Stimulated activated CD8-positive, alpha-beta memory T cell treated with anti-CD3 and anti-CD28 coated beads, Interleukin-7, amount 100 ng/mL, for 48 hours (primary cell): ENCODE measurements around the gene KRTAP4-16.
"Not testable (repeated sequence)": the region's sequence is repeated elsewhere in the genome, so short reads cannot be mapped to it uniquely, and the experiment has no call there.

Experiments
- DNase-seq, 2 donors: peaks; one replicate each; pipeline ENCODE4 v3.0.0-alpha.2; 2020; ENCODE audit warnings: low read depth in 1 of 2; ENCODE audit errors: extremely low read depth in 1 of 2

Gene KRTAP4-16

DNA sequence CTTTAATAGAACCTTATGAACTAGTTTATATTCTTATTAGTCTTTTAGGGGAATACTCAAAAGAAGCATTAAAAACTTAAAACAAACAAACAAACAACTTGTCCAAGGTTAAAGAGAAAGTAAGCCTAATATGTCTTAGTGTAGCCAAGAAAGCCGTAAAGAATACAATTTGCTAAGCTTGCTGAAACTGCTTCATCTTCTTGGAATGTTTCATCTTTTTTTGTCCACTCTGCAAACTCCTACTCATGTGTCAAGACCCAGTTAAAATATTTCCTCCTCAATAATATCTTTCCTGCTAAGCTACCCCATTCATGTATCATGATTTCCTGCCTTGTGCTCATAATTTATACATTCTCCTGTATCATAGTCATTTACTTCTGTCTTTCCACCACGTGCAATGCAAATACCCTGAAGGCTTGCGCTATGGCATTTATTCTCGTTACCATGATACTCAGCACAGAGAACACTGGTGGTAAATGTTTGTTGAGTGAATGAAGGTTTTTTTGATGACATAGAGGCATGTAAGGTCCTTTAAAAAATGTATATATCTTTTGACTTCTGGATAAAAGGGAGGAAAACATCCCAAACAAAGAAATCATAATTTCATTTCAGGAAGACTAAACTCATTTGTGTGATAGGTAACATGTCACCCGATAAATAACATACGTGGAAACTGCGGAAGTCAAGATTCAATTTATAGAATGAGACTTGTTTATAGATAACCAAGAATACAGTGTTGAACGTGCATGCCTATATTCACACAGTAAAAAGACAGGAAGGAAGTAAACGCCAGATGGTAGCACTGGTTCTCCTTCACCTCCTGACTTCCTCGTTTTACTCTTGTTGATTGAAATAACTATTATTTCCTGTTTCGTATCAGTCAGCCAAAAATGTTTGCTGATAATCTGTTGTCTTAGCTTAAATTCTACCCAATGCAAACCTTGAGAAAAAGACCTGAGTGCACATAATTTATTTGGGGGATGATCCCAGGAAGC is 18.0 kb upstream of the KRTAP4-16 start:
- not testable (repeated sequence) for DNase-seq

DNA sequence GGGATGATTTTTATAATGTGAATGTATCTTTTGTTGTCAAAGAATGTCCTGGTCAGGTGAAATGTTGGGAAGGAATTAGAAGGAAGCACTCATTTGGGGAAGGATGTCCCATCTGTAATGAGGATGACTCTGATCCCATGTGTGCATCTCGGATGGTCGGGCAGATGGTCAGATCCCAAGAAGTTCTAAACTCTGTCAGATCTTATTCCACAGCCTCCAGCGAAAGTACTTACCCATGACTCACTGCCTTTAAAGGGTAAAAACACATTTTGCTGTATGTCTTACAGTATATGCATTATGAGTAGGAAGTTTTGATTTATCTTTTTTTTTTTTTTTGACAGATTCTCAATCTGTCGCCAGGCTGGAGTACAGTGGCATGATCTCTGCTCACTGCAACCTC is 16.7 kb upstream of the KRTAP4-16 start:
- no peak for DNase-seq

DNA sequence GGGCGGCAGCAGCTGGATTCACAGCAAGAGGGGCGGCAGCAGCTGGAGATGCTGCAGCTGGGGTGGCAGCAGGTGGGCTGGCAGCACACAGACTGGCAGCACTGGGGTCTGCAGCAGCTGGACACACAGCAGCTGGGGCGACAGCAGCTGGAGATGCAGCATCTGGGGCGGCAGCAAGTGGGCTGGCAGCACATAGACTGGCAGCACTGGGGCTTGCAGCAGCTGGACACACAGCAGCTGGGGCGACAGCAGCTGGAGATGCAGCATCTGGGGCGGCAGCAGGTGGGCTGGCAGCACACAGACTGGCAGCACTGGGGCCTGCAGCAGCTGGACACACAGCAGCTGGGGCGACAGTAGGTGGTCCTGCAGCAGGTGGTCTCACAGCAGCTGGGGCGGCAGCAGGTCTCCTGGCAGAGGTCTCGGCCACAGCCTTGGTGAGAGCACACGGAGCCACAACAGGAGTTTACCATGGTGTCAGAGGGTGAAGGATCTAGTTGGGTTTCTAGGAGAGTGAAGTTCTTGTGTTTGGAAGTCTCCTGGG is 15.9 kb upstream of the KRTAP4-16 start, which contains the start of gene KRTAP4-11:
KRTAP4-11 (minus strand) TSS at position 528 of the 541 bp plus-strand sequence; CDS start at position 470, 58 bp downstream.
- not testable (repeated sequence) for DNase-seq

DNA sequence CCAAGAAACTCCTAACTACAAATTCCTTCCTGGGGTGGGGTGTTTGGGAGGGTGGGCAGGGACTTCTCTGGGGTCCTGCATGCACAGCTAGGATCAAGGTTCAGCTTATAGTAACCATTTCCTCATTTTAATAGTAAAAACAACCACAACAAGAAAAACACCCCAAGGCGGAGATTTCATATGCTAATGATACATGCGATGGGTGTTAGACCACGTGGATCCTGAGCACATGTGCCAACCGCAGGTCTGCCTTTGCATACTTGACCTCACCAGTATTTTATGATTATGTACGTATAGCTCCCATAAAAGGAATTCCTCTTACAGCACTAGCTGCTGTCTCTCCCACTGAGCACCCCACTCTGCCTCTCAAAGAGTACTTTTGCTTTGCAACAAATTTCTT is 14.3 kb upstream of the KRTAP4-16 start:
- DNase-seq: no peak

DNA sequence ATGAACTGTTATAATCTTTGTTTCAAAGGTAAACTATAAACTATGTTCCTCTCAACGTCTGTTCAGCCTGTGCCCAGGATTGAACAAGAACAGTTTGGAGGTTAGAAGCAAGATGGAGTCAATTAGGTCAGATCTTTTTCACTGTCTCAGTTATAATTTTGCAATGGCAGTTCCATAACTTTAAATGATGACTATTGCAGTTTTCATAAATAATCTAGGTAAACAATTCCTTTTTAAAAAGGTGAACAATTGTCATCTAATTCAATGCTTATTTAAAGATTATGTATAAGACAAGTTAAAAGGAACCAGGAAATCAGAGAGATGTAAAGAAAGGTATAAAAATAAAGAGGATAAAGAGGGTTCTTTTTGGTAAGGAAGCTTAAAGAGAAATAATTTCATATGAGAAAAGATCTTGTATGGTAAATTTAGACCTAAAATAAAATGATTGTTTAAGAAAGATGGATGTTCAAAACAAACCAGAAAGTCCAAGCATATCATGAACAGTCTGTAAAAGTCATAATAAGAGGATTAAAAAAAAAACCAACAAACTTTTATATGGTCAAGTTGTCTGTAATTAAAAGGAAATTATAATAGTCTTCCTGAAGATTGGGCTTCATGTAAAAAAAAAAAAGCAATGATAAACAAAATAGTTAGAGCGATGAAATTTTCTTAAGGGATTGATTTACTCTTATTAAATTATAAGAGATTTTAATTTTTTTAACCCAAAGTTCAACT is 9.3 kb upstream of the KRTAP4-16 start:
- no peak for DNase-seq

DNA sequence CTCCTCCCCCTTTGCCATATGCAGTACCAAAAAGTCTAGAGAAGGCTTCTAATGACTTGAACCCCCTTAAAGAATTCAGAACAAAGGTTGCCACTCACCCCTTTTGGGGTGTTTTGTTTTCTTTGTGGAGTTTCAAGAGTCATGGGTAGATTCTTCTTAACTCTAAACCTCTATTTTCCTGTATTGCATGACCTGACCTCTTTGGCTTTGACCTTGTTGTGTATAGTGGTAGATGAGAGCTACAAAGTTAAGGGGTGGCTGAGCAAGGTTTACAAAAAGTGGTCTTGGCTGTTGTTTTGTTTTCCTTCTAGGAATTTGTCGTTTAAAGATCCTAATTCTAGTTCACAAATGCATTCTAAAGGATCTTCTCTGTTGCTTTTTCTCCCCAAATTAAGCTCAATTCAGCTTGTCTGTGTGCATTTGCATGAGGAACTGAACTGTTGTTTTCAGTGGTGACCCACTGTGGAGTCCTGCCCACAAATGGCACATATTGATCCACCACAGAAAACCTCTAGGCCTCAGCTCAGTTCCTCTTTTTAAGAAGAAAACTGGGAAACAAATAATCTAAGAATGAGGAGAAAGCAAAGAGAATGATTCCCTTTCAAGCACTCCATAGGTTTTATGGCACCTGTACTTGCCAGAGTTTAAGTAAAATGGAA is 6.8 kb upstream of the KRTAP4-16 start:
- DNase-seq: not testable (repeated sequence)

DNA sequence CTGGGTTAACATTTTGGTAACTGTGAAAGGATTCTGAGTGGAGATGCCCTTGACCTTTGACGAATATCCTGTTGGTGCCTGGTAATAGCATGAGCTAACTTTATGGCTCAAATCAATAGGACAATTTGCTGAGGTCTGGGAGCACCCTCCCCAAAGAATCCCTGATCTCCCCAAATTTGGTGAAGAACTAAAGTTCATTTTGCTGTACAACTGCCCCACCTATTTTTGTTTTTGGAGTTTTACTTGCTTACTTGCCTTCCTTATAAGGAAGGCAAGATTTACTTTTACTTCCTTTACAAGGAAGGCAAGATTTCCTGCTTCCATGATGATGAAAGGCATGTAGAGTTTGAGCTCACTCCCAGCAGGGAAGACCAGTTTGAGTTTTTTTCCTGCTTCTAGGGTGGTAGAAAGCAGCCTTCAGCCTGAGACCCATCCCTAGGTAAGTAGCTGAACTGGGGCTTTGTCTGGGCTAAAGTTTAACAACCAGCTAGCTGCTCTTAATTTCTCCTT is 6.0 kb upstream of the KRTAP4-16 start:
- DNase-seq: no peak

DNA sequence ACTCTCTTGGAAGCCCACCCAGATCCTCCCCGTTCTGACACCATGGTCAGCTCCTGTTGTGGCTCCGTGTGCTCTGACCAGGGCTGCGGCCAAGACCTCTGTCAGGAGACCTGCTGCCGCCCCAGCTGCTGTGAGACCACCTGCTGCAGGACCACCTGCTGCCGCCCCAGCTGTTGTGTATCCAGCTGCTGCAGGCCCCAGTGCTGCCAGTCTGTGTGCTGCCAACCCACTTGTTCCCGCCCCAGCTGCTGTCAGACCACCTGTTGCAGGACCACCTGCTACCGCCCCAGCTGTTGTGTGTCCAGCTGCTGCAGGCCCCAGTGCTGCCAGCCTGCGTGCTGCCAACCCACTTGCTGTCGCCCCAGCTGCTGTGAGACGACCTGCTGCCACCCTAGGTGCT is 3.3 kb upstream of the KRTAP4-16 start, which contains the start of gene KRTAP4-9:
KRTAP4-9 (plus strand) TSS at position 43 of the 400 bp plus-strand sequence; CDS start at position 43, 0 bp downstream.
- not testable (repeated sequence) for DNase-seq

DNA sequence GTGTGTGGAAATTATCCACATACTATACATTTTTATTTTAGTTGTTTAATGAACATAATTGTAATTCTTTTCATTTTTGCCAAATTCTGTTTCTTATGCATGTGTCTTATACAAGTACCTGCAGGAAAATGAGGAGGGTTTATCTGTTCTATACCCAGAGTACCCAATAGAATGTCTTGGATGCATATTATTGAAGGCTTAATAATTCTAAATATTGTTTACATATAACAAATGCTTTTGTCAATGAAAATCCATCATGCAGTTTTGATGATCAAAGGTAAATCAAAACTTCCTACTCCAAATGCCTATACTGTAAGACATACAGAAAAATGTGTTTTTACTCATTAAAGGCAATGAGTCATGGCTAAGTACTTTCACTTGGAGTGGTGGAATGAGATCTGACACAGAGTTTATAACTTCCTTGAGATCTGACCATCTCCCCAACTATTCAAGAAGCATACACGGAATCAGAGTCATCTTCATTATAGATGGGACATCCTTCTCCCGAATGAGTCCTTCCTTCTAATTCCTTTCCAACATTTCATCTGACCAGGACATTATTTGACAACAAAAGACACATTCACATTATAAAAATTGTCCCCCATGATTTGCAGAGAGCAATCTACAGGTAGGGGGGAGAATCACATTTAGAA is 2.5 kb upstream of the KRTAP4-16 start:
- DNase-seq: not testable (repeated sequence)

DNA sequence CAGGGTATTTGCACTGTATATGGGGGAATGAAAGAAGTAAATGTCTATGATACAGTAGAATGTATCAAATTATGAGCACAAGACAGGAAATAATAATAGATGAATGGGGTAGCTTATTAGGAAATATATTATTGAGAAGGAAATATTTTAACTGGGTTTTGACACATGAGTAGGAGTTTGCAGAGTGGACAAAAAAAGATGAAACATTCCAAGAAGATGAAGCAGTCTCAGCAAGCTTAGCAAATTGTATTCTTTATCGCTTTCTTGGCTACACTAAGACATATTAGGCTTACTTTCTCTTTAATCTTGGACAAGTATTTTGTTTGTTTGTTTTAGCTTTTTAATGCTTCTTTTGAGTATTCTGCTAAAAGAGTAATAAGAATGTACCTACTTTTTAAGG is 1.9 kb upstream of the KRTAP4-16 start:
- DNase-seq: no peak

DNA sequence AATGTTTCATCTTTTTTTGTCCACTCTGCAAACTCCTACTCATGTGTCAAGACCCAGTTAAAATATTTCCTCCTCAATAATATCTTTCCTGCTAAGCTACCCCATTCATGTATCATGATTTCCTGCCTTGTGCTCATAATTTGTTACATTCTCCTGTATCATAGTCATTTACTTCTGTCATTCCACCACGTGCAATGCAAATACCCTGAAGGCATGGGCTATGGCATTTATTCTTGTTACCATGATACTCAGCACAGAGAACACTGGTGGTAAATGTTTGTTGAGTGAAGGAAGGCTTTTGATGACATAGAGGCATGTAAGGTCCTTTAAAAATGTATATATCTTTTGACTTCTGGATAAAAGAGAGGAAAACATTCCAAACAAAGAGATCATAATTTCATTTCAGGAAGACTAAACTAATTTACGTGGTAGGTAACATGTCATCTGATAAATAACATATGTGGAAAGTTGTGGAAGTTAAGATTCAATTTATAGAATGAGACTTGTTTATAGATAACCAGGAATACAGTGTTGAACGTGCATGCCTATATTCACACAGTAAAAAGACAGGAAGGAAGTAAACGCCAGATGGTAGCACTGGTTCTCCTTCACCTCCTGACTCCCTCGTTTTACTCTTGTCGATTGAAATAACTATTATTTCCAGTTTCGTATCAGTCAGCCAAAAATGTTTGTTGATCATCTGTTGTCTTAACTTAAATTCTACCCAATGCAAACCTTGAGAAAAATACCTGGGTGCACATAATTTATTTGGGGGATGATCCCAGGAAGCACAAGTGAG is 2.1 kb downstream of the KRTAP4-16 start:
- DNase-seq: not testable (repeated sequence)

DNA sequence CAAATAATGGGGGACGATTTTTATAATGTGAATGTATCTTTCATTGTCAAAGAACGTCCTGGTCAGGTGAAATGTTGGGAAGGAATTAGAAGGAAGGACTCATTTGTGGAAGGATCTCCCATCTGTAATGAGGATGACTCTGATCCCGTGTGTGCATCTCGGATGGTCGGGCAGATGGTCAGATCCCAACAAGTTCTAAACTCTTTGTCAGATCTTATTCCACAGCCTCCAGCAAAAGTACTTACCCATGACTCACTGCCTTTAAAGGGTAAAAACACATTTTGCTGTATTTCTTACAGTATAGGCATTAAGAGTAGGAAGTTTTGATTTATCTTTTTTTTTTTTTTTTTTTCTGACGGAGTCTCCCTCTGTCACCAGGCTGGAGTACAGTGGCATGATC is 3.5 kb downstream of the KRTAP4-16 start:
- DNase-seq: no peak

DNA sequence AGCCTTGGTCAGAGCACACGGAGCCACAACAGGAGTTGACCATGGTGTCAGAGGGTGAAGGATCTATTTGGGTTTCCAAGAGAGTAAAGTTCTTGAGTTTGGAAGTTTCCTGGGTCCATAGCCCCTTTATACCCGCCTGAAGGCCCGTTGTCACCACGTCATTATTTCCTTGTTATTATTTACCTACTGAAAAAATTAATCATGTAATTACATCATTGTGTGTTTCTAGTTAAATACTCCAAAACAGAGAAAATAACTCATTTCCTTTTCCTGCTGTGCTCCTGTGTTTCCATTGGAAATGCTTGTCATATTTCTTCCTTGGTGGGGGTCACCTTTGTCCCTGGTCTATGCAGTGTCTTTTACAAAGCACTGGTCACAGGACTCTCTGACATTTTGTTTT is 4.0 kb downstream of the KRTAP4-16 start, which contains the start of gene KRTAP4-8:
KRTAP4-8 (minus strand) TSS at position 101 of the 400 bp plus-strand sequence; CDS start at position 43, 58 bp downstream.
- no peak for DNase-seq

DNA sequence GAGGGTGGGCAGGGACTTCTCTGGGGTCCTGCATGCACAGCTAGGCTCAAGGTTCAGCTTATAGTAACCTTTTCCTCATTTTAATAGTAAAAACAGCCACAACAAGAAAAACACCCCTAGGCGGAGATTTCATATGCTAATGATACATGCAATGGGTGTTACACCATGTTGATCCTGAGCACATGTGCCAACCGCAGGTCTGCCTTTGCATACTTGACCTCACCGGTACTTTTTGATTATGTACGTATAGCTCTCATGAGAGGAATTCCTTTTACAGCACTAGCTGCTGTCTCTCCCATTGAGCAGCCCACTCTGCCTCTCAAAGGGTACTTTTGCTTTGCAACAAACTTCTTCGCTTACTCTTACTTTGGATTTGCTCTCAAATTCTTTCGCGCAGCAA is 6.0 kb downstream of the KRTAP4-16 start:
- no peak for DNase-seq

DNA sequence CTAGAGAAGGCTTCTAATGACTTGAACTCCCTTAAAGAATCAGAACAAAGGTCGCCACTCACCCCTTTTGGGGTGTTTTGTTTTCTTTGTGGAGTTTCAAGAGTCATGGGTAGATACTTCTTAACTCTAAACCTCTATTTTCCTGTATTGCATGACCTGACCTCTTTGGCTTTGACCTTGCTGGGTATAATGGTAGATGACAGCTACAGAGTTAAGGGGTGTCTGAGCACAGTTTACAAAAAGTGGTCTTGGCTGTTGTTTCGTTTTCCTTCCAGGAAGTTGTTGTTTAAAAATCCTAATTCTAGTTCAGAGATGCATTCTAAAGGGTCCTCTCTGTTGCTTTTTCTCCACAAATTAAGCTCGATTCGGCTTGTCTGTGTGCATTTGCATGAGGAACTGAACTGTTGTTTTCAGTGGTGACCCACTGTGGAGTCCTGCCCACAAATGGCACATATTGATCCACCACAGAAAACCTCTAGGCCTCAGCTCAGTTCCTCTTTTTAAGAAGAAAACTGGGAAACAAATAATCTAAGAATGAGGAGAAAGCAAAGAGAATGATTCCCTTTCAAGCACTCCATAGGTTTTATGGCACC is 13.2 kb downstream of the KRTAP4-16 start:
- DNase-seq: not testable (repeated sequence)

DNA sequence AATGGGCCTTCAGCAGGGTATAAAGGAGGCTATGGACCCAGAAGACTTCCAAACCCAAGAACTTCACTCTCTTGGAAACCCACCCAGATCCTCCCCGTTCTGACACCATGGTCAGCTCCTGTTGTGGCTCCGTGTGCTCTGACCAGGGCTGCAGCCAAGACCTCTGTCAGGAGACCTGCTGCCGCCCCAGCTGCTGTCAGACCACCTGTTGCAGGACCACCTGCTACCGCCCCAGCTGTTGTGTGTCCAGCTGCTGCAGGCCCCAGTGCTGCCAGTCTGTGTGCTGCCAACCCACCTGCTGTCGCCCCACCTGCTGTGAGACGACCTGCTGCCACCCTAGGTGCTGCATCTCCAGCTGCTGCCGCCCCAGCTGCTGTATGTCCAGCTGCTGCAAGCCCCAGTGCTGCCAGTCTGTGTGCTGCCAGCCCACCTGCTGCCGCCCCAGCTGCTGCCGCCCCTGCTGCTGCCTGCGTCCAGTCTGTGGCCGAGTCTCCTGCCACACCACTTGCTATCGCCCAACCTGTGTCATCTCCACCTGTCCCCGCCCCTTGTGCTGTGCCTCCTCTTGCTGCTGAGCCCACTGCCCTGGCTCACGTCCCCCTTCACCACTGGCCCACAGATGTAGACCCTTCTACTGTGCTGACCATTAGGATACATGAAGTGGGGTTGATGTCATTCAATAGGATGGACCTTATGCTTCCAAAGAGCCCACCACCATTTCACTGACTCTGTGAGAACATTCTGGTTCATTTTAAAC is 17.7 kb downstream of the KRTAP4-16 start, which contains the start of gene KRTAP4-7:
KRTAP4-7 (plus strand) TSS at position 51 of the 757 bp plus-strand sequence; CDS start at position 108, 57 bp downstream.
- not testable (repeated sequence) for DNase-seq

DNA sequence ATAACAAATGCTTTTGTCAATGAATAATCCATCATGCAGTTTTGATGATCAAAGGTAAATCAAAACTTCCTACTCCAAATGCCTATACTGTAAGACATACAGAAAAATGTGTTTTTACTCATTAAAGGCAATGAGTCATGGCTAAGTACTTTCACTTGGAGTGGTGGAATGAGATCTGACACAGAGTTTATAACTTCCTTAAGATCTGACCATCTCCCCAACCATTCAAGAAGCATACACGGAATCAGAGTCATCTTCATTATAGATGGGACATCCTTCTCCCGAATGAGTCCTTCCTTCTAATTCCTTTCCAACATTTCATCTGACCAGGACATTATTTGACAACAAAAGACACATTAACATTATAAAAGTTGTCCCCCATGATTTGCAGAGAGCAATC is 18.6 kb downstream of the KRTAP4-16 start:
- DNase-seq: not testable (repeated sequence)

DNA sequence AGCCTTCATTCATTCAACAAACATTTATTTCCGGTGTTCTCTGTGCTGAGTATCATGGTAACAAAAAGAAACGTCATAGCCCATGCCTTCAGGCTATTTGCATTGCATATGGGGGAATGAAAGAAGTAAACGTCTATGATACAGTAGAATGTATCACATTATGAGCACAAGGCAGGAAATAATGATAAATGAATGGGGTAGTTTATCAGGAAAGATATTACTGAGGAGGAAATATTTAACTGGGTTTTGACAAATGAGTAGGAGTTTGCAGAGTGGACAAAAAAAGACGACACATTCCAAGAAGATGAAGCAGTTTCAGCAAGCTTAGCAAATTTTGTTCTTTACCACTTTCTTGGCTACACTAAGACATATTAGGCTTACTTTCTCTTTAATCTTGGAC is 19.4 kb downstream of the KRTAP4-16 start:
- no peak for DNase-seq
